ENCODE measurements around the gene STOX1.
"Not testable (repeated sequence)": the region's sequence is repeated elsewhere in the genome, so short reads cannot be mapped to it uniquely, and the experiment has no call there.

Gene STOX1

GRCh38 chr10:68822626-68823025 is 4.7 kb upstream of the STOX1 start:
- not testable (repeated sequence) for H2BK120ac ChIP-seq (ENCODE audit: insufficient read depth, low read length, poor library complexity); H3K79me1 ChIP-seq (ENCODE audit: low read length); H3K18ac ChIP-seq (ENCODE audit: low read length); H3K4ac ChIP-seq (ENCODE audit: low read depth, low read length); H3K36me3 ChIP-seq (ENCODE audit: control insufficient read depth in 1 of 2, insufficient read depth in 2 of 2, low read length in 2 of 2); H2AFZ ChIP-seq (ENCODE audit: insufficient read depth, low read length, poor library complexity); H4K12ac ChIP-seq (ENCODE audit: low read depth, low read length); H3K27ac ChIP-seq (ENCODE audit: low read depth, low read length); H3K9ac ChIP-seq (ENCODE audit: low read length); H3K4me1 ChIP-seq (ENCODE audit: control insufficient read depth in 1 of 2, insufficient read depth in 2 of 2, low read length in 2 of 2); H4K8ac ChIP-seq (ENCODE audit: low read depth, low read length); H2BK5ac ChIP-seq (ENCODE audit: low read depth, low read length, poor library complexity); H4K91ac ChIP-seq (ENCODE audit: low read depth, low read length); H3K27me3 ChIP-seq (ENCODE audit: insufficient read depth, low read length); H3K4me3 ChIP-seq (ENCODE audit: low read depth, low read length); H3K9me3 ChIP-seq (ENCODE audit: insufficient read depth, low read depth, low read length); H2AK5ac ChIP-seq (ENCODE audit: low read length); H2BK12ac ChIP-seq (ENCODE audit: low read length); H3K4me2 ChIP-seq (ENCODE audit: low read length); DNase-seq; H3K79me2 ChIP-seq (ENCODE audit: control insufficient read depth, insufficient read depth, low read length, poor library complexity); H3K14ac ChIP-seq (ENCODE audit: low read length); H3K23ac ChIP-seq (ENCODE audit: low read length)
- WGBS (ENCODE audit: extremely low coverage, insufficient coverage, insufficient read length): no CpG with 5 or more reads among the region's 2 CpGs

GRCh38 chr10:68827592-68827959 is 245 bp downstream of the STOX1 start:
- Histone ChIP-seq H3K4me3 (ENCODE audit: low read depth, low read length) (peak overlapping the region; percentile 78), H3K4me2 (ENCODE audit: low read length) (peak overlapping the region; percentile 100), H3K9ac (ENCODE audit: low read length) (peak overlapping the region; percentile 68)
- H3K23ac ChIP-seq (ENCODE audit: low read length); H3K4me1 ChIP-seq (ENCODE audit: control insufficient read depth in 1 of 2, insufficient read depth in 2 of 2, low read length in 2 of 2); H3K79me1 ChIP-seq (ENCODE audit: low read length); H2BK12ac ChIP-seq (ENCODE audit: low read length); H4K12ac ChIP-seq (ENCODE audit: low read depth, low read length); H3K14ac ChIP-seq (ENCODE audit: low read length); H4K91ac ChIP-seq (ENCODE audit: low read depth, low read length); H3K27me3 ChIP-seq (ENCODE audit: insufficient read depth, low read length); H2BK120ac ChIP-seq (ENCODE audit: insufficient read depth, low read length, poor library complexity); H3K79me2 ChIP-seq (ENCODE audit: control insufficient read depth, insufficient read depth, low read length, poor library complexity); H4K8ac ChIP-seq (ENCODE audit: low read depth, low read length); H3K9me3 ChIP-seq (ENCODE audit: insufficient read depth, low read depth, low read length); H2BK5ac ChIP-seq (ENCODE audit: low read depth, low read length, poor library complexity); H2AK5ac ChIP-seq (ENCODE audit: low read length); H3K36me3 ChIP-seq (ENCODE audit: control insufficient read depth in 1 of 2, insufficient read depth in 2 of 2, low read length in 2 of 2); H3K18ac ChIP-seq (ENCODE audit: low read length); H3K27ac ChIP-seq (ENCODE audit: low read depth, low read length); H2AFZ ChIP-seq (ENCODE audit: insufficient read depth, low read length, poor library complexity); H3K4ac ChIP-seq (ENCODE audit: low read depth, low read length); DNase-seq: not testable (repeated sequence)
- WGBS (ENCODE audit: extremely low coverage, insufficient coverage, insufficient read length): no CpG with 5 or more reads among the region's 58 CpGs

- not testable (repeated sequence) for H4K91ac ChIP-seq (ENCODE audit: low read depth, low read length); H2BK120ac ChIP-seq (ENCODE audit: insufficient read depth, low read length, poor library complexity); H4K12ac ChIP-seq (ENCODE audit: low read depth, low read length); H3K9ac ChIP-seq (ENCODE audit: low read length); H2BK5ac ChIP-seq (ENCODE audit: low read depth, low read length, poor library complexity); H3K79me2 ChIP-seq (ENCODE audit: control insufficient read depth, insufficient read depth, low read length, poor library complexity); H2BK12ac ChIP-seq (ENCODE audit: low read length); H3K36me3 ChIP-seq (ENCODE audit: control insufficient read depth in 1 of 2, insufficient read depth in 2 of 2, low read length in 2 of 2); H3K27ac ChIP-seq (ENCODE audit: low read depth, low read length); H3K23ac ChIP-seq (ENCODE audit: low read length); H3K4me1 ChIP-seq (ENCODE audit: control insufficient read depth in 1 of 2, insufficient read depth in 2 of 2, low read length in 2 of 2); H3K9me3 ChIP-seq (ENCODE audit: insufficient read depth, low read depth, low read length); H2AK5ac ChIP-seq (ENCODE audit: low read length); H3K4ac ChIP-seq (ENCODE audit: low read depth, low read length); H3K79me1 ChIP-seq (ENCODE audit: low read length); H3K27me3 ChIP-seq (ENCODE audit: insufficient read depth, low read length); H3K18ac ChIP-seq (ENCODE audit: low read length); H3K14ac ChIP-seq (ENCODE audit: low read length)
- Histone ChIP-seq H3K4me2 (ENCODE audit: low read length) (peak overlapping the region; percentile 97), H2AFZ (ENCODE audit: insufficient read depth, low read length, poor library complexity) (peak overlapping the region; percentile 71), H4K8ac (ENCODE audit: low read depth, low read length) (peak overlapping the region; percentile 48), H3K4me3 (ENCODE audit: low read depth, low read length) (peak overlapping the region; percentile 68)
- no CpG with 5 or more reads among the region's 59 CpGs for WGBS (ENCODE audit: extremely low coverage, insufficient coverage, insufficient read length)
- peak; percentile 3 to 20 for DNase-seq
These were observed 811 bp downstream of the STOX1 start for GRCh38 chr10:68828083-68828601.

DNA sequence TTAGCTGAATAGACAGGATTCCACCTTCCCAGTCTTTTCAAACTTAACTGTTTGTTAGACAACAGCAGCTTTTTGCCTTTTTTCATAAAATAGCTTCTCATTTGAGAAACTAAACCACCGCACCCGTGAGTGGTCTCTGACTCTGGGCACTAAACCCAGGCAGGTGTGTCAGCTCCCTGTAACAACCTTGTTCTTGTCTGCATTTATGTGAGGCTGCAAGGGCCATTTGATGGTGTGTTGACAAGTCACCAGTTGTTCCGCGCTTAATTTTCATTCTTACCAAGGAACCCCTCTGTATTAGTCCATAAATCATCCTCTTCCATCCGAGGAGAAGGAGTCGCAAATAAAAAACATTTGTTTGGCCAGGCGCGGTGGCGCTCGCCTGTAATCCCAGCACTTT is 1.5 kb downstream of the STOX1 start:
- Histone ChIP-seq H2BK5ac (ENCODE audit: low read depth, low read length, poor library complexity) (no peak overlapping the region), H3K79me2 (ENCODE audit: control insufficient read depth, insufficient read depth, low read length, poor library complexity) (no peaks in the 10 kb centered on the region), H2BK12ac (ENCODE audit: low read length) (no peak overlapping the region), H3K36me3 (ENCODE audit: control insufficient read depth in 1 of 2, insufficient read depth in 2 of 2, low read length in 2 of 2) (no peaks in the 10 kb centered on the region), H3K79me1 (ENCODE audit: low read length) (peaks cover 3% of the 10 kb centered on the region), H4K8ac (ENCODE audit: low read depth, low read length) (no peak overlapping the region), H3K4me2 (ENCODE audit: low read length) (no peak overlapping the region), H2BK120ac (ENCODE audit: insufficient read depth, low read length, poor library complexity) (no peak overlapping the region), H3K23ac (ENCODE audit: low read length) (no peak overlapping the region), H3K18ac (ENCODE audit: low read length) (no peak overlapping the region), H3K27ac (ENCODE audit: low read depth, low read length) (no peak overlapping the region), H3K9me3 (ENCODE audit: insufficient read depth, low read depth, low read length) (no peaks in the 10 kb centered on the region), H3K9ac (ENCODE audit: low read length) (no peak overlapping the region), H3K4me1 (ENCODE audit: control insufficient read depth in 1 of 2, insufficient read depth in 2 of 2, low read length in 2 of 2) (peaks cover 4 to 5% of the 10 kb centered on the region in 2 experiments), H4K91ac (ENCODE audit: low read depth, low read length) (no peak overlapping the region), H2AFZ (ENCODE audit: insufficient read depth, low read length, poor library complexity) (no peak overlapping the region), H3K27me3 (ENCODE audit: insufficient read depth, low read length) (no peaks in the 10 kb centered on the region), H4K12ac (ENCODE audit: low read depth, low read length) (no peak overlapping the region), H3K4ac (ENCODE audit: low read depth, low read length) (no peak overlapping the region), H3K14ac (ENCODE audit: low read length) (no peak overlapping the region), H2AK5ac (ENCODE audit: low read length) (no peak overlapping the region), H3K4me3 (ENCODE audit: low read depth, low read length) (no peak overlapping the region)
- WGBS (ENCODE audit: extremely low coverage, insufficient coverage, insufficient read length): no CpG with 5 or more reads among the region's 10 CpGs
- no peak for DNase-seq

Measured in trophoblast cell (in vitro differentiated cells and primary cell).